C4-2B (cell line): ENCODE results near the gene UBL4B.

ENCODE experiments used
- ZFX ChIP-seq: fragments of 450-650 bp; IDR thresholded peaks from 2 replicates; pipeline ENCODE4 v1.6.1; 2017
- TF ChIP-seq, protein P1 (sequence below): fragments of 450-650 bp; conservative IDR thresholded peaks from 2 replicates; pipeline ENCODE4 v1.5.1; 2017; ENCODE audit warnings: mild to moderate bottlenecking

GRCh38 chr1:110083866-110084226 lies 28.4 kb upstream of the UBL4B start:
- TF ChIP-seq, protein P1, sequence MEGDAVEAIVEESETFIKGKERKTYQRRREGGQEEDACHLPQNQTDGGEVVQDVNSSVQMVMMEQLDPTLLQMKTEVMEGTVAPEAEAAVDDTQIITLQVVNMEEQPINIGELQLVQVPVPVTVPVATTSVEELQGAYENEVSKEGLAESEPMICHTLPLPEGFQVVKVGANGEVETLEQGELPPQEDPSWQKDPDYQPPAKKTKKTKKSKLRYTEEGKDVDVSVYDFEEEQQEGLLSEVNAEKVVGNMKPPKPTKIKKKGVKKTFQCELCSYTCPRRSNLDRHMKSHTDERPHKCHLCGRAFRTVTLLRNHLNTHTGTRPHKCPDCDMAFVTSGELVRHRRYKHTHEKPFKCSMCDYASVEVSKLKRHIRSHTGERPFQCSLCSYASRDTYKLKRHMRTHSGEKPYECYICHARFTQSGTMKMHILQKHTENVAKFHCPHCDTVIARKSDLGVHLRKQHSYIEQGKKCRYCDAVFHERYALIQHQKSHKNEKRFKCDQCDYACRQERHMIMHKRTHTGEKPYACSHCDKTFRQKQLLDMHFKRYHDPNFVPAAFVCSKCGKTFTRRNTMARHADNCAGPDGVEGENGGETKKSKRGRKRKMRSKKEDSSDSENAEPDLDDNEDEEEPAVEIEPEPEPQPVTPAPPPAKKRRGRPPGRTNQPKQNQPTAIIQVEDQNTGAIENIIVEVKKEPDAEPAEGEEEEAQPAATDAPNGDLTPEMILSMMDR, result no peak
- no peak for TF ChIP-seq ZFX
